OCI-LY3 (cell line): ENCODE results near the gene SCGB3A2.

ENCODE experiments used
- EZH2phosphoT487 ChIP-seq: fragments of 200-600 bp; shearing (Covaris generic); IDR thresholded peaks from 2 replicates; pipeline ENCODE4 v1.6.1; 2018; ENCODE audit warnings: antibody characterized with exemption, mixed run types, low read depth
- TF ChIP-seq, protein P1 (sequence below): fragments of 200-600, 300-600 bp; sonication (generic); IDR thresholded peaks from 2 replicates; pipeline ENCODE4 v1.5.1; 2014; ENCODE audit warnings: antibody characterized with exemption, low read length, low read depth

DNA sequence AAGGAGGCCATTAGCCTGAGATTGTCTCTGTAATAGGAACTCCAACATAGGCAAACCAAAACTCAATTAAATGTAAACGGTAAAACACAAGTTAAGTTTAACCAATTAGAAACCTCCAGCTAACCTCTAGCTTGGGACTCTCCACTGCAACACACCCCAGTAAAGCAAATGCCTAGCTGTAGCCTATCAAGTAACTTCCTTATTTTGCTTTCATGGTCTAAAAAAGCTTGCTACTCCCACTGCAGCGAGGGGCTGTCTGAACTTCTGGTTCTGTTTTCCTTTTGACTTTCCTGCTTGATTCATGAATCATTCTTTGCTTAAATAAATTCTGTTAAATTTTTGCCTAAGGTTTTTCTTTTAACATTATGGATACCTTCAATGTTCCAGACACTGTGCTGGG, 52.3 kb downstream of the SCGB3A2 start:
- TF ChIP-seq, protein P1, sequence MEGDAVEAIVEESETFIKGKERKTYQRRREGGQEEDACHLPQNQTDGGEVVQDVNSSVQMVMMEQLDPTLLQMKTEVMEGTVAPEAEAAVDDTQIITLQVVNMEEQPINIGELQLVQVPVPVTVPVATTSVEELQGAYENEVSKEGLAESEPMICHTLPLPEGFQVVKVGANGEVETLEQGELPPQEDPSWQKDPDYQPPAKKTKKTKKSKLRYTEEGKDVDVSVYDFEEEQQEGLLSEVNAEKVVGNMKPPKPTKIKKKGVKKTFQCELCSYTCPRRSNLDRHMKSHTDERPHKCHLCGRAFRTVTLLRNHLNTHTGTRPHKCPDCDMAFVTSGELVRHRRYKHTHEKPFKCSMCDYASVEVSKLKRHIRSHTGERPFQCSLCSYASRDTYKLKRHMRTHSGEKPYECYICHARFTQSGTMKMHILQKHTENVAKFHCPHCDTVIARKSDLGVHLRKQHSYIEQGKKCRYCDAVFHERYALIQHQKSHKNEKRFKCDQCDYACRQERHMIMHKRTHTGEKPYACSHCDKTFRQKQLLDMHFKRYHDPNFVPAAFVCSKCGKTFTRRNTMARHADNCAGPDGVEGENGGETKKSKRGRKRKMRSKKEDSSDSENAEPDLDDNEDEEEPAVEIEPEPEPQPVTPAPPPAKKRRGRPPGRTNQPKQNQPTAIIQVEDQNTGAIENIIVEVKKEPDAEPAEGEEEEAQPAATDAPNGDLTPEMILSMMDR: no peak
- no peak for TF ChIP-seq EZH2phosphoT487
